GM12865 (cell line): ENCODE measurements around the gene ZNF683.

Source experiments
- DNase-seq: peaks from one replicate; pipeline ENCODE4 v3.0.0; 2010; ENCODE audit warnings: low read depth
- H3K4me3 ChIP-seq: 2 replicates; pipeline ENCODE4 v1.5.1; 2011; ENCODE audit warnings: mild to moderate bottlenecking, low read depth, low read length, control low read depth
- CTCF ChIP-seq: IDR thresholded peaks from 2 replicates; pipeline ENCODE4 v1.5.1; 2011; ENCODE audit warnings: low read length, control low read depth, low read depth, inconsistent platforms; ENCODE audit not compliant: insufficient read depth; ENCODE audit errors: missing control alignments

The ZNF683 gene

GRCh38 chr1:26358411-26359384 lies 13.9 kb downstream of the ZNF683 start:
- no peak overlapping the region for H3K4me3 ChIP-seq
- DNase-seq: peak; percentile 18
- no peak for TF ChIP-seq CTCF

- no peak for TF ChIP-seq CTCF
- no peak for DNase-seq
- no peak overlapping the region for H3K4me3 ChIP-seq
Measured at GRCh38 chr1:26357121-26357602, 15.4 kb downstream of the ZNF683 start.

- TF ChIP-seq CTCF: no peak
- DNase-seq: no peak
- no peak overlapping the region for H3K4me3 ChIP-seq
Measured at GRCh38 chr1:26356106-26356505, 16.4 kb downstream of the ZNF683 start.

GRCh38 chr1:26354972-26355371 lies 17.6 kb downstream of the ZNF683 start:
- no peak for DNase-seq
- no peak overlapping the region for H3K4me3 ChIP-seq
- TF ChIP-seq CTCF: no peak

GRCh38 chr1:26353976-26354820 lies 18.4 kb downstream of the ZNF683 start, which contains the start of gene CRYBG2:
CRYBG2 (minus strand) TSS chr1:26354130; CDS start chr1:26346657, 7,473 bp downstream.
- H3K4me3 ChIP-seq: no peak within 1 kb of the TSS
- no peak for DNase-seq
- TF ChIP-seq CTCF: no peak

- DNase-seq: no peak
- no peak overlapping the region for H3K4me3 ChIP-seq
- no peak for TF ChIP-seq CTCF
Measured at GRCh38 chr1:26353210-26353859, 19.2 kb downstream of the ZNF683 start.
